ENCODE results near the gene MEGF6.

Gene MEGF6

DNA sequence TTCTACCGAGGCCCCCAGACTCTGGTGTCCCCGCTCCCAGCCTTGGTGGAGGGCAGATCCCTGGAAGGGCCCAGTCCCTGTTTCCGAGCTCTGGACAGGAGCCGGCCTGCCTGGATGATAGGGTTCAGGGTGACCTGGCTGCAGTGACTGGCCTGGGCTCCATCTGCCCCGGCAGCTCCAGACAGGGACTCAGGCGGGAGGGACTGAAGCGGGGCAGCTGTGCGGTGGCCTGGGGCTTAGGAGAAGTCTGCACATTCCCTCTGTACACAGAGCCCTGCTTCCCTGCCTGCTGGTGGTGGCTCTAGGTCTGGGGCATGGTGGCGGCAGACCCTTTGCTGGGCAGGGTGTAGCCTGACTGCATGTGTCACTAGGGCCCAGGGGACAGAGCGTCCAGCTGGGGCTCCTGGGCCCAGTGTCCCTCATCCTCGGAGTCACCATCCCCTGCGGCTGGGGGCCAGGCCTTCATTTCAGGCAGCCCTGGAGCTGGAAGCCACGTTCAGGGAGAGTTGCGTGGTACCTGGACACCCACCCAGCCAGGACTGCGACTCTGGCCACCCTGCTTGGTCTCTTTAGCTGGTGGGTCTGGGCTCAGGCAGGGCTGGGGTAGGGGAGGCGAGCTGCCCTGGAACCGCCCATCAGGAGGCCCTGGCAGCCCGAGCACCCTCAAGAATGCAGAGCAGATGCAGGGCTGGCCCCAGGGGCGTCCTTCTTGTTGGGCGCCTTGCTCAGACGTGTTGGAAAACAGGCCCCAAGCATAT is 147.2 kb downstream of the MEGF6 start:
- DNase-seq (ENCODE audit: low read depth in 2 of 3, low spot score in 2 of 3), result no peak

DNA sequence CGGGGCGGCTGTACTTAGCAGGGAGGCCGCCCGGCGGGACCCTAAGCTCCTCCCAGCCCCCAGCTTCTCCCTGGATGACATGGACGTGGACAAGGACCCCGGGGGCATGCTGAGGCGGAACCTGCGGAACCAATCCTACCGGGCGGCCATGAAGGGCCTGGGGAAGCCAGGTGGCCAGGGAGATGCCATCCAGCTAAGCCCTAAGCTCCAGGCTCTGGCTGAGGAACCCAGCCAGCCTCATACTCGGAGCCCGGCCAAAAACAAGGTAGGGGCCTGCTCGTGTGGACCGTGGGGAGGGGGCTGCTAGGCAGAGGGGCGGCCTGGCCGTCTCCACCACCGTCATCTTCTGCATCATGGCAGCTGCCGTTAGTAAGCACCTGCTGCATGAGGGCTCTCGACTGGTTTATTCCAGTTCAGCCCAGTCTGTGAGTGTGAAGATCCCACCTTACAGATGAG is 147.9 kb downstream of the MEGF6 start:
- no peak for DNase-seq (ENCODE audit: low read depth in 2 of 3, low spot score in 2 of 3)

- DNase-seq (ENCODE audit: low read depth in 2 of 3, low spot score in 2 of 3), result no peak
Observed at GRCh38 chr1:3463013-3463385, 148.3 kb downstream of the MEGF6 start.

- DNase-seq (ENCODE audit: low read depth in 2 of 3, low spot score in 2 of 3), result no peak
Observed at GRCh38 chr1:3462356-3463012, 148.8 kb downstream of the MEGF6 start.

DNA sequence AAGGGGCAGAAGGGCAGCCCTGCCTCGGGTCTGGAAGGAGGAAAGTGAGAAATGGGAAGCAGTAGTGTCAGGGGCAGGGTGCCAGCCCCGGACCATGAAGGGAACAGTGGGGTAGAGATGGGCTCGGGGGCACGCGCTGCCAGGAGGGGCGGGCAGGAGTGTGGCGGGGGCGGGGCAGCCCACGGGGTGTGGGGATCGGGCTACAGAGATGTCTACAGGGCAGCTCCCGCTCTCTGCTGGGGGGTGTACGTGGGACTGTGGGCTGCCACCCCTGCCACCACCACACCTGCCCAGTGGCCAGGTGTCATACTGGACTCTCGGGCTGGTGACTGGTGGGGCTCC is 149.4 kb downstream of the MEGF6 start:
- DNase-seq (ENCODE audit: low read depth in 2 of 3, low spot score in 2 of 3), result no peak

DNA sequence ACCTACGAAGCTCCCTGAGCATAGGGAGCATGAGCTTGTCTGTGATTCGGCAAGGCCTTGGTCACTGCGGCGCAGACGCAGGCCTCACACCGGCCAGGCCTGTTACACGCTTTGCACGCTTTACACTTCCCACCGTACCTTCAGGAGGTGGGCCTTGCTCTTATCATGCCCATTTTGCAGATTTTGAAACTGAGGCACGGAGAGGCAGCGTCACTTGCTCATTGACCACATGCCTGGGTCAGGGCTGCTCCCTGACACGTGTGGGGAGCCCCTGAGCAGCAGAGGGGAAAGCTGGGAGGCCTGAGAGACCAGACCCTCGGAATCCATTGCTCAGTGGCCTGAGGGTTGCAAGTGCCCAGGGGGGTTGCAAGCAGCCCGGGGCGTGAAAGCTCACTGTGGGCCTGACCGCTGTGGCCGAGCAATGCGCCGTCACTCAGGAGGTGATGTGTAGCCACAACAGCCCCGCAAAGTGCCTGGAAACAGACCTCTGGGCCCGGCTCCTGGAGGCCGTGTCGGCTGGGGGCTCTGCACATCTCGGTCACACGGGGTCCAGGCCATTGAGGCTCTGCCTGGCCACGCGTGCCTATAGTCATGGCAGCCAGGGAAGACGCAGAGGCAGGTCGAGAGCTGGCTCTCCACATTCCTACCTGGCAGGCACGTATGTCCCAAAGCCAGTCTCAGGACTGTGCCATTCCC is 149.9 kb downstream of the MEGF6 start:
- no peak for DNase-seq (ENCODE audit: low read depth in 2 of 3, low spot score in 2 of 3)

DNA sequence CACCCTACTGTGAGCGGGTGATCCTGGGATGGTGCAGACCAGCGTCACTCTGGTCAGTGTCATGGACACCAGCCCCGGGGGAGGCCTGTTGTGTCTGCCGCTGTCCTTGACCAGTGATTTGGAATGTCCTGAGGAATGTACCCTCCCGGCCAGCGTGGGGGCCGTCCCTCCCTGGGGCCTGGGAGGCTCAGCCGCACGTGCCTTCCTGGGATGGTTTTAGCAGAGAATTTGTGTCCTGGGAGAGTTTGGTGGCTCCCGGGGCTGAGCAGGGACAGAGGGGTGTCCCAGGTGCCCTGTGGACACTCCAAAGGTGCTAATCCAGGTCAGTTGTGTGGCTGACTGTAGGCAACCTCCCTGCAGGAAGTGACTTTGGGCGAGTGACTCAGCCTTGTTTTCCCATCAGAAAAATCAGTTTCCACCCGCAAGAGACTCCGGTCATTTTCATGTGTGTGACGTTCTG is 150.6 kb downstream of the MEGF6 start:
- DNase-seq (ENCODE audit: low read depth in 2 of 3, low spot score in 2 of 3), result no peak

GRCh38 chr1:3459940-3460671 is 151.2 kb downstream of the MEGF6 start:
- DNase-seq (ENCODE audit: low read depth in 2 of 3, low spot score in 2 of 3), result no peak

DNA sequence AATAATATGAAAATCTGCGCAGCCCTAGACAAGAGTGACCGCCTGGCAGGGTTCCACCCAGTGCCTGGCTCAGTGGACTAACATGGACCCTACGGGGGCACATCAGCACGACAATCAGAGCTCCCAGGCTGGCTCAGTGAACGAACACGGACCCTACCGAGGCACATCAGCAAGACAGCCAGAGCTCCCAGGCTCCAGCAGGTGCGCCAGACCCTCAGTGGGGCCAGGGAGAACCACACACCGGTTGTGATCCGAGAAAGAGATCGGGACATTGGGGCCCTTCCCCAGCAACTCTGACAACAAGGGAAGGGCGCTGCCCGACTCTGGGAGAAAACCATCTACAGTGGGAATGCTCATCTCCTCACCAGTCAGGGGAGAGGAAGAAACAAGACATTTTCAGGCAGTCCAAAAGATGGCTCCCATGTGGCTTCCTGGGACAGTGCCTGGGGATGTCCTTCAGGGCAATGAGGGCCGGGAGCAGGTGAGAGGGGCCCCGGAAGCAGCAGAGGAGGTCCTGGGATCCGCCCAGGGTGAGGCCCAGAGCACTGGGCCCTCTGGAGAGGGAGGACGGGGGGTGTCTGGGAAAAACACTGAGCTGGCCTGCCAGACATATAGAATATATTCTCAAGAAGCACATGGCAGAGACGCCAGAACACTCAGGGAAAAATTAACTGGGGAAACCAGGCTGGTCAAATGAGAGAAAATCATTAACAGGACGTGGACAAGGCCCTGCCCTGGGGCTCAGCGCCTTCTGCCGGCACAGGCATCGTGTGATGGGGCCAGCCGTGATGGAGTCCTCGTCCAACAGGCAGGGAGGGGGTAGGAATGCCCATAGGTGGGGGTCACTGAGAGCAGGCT is 152.0 kb downstream of the MEGF6 start:
- DNase-seq (ENCODE audit: low read depth in 2 of 3, low spot score in 2 of 3), result no peak

GRCh38 chr1:3457910-3458883 is 153.1 kb downstream of the MEGF6 start:
- no peak for DNase-seq (ENCODE audit: low read depth in 2 of 3, low spot score in 2 of 3)

- DNase-seq (ENCODE audit: low read depth in 2 of 3, low spot score in 2 of 3), result no peak
Observed at GRCh38 chr1:3456964-3457909, 154.1 kb downstream of the MEGF6 start.

- no peak for DNase-seq (ENCODE audit: low read depth in 2 of 3, low spot score in 2 of 3)
Observed at GRCh38 chr1:3456449-3456963, 154.8 kb downstream of the MEGF6 start.

DNA sequence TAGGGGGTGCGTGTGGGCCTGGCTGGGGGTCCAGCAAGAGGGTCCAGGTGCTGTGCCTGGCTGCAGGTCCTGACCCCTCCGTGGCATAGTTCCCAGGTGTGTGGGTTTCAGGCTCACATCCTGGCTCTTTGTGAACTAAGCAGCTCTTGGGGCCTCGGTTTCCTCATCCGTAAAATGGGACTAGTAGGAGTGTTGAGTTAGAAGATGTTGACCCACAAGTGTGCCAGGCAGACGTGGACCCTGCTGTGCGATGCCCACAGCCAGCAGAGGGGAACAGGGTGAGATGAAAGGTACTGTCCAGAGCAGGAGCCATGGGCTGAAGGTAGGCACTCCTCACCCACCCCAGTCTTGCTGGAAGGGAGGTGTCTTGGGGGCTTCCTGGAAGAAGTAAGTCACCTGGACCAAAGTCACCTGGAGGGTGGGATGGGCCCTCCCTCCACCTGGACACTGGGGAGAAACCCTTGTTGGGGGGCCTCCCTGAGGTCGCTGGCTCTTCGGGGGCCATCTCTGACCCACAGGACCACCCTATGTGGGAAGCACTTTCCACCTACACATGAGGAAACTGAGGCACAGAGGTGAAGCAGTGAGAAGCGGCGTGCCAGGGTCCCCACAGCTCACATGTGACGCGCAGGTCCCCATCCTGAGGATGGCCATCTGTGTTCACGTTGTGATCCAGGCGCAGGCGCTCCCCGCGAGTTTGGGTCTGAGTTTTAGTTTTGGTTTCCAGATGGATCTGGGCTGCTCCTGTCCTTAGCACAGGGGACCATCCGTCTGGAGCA is 155.4 kb downstream of the MEGF6 start:
- no peak for DNase-seq (ENCODE audit: low read depth in 2 of 3, low spot score in 2 of 3)

DNA sequence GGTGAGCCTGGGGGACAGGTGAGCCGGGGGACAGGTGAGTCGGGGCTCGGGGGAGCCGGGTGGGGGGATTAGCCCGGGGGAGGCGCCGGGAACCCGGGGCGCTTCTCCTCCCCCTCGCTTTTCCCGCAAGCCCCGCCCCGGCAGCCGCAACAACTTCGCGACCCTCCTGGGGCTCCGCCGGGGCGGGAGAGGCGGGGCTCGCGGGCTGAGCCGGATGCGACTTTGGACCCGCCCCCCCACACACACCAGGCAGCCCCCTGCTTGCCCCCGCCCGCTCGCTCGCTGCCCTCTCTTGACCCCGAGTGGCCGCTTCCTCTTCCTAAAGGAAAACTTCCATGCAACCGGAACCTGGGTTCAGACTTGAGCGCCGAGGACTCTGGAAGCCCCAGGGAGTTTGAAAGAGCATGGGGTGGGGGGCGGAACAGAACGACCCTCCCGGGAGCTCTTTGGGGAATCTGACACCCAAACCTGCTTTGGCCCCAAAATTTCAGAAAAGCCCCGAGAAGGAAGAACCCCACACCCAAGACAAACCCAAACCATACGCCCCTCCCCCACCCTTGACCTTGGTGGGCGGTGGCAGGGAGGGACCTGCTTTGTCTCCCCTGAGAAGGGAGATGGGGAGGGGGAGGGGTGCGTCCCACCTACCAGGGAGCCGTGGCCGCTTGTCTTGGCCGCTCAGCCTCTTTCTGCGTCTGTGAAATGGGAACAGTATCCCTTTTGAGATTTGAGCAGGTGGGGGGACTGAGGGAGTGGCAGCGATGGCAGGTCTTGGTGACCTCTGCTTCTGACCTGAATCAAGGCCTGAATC is 156.3 kb downstream of the MEGF6 start:
- DNase-seq (ENCODE audit: low read depth in 2 of 3, low spot score in 2 of 3), result no peak

- no peak for DNase-seq (ENCODE audit: low read depth in 2 of 3, low spot score in 2 of 3)
Observed at GRCh38 chr1:3453891-3454810, 157.2 kb downstream of the MEGF6 start, which contains the start of gene ARHGEF16. ARHGEF16 (plus strand) TSS chr1:3454665; CDS start chr1:3463085, 8,420 bp downstream.
